HG03103 (cell line): ENCODE data around the gene RAPGEF4.
"Not testable (repeated sequence)": the region's sequence is repeated elsewhere in the genome, so short reads cannot be mapped to it uniquely, and the experiment has no call there.

Source experiments
- ATAC-seq: cut with Tn5 transposase; IDR thresholded peaks from one replicate; pipeline ENCODE4 v1.9.1; 2021; ENCODE audit warnings: low read depth; ENCODE audit not compliant: unreplicated experiment

RAPGEF4 gene

GRCh38 chr2:173079973-173080860 is 344.6 kb downstream of the RAPGEF4 start:
- no peak for ATAC-seq

- ATAC-seq = no peak
Observed at GRCh38 chr2:173086518-173087213, 351.0 kb downstream of the RAPGEF4 start.

DNA sequence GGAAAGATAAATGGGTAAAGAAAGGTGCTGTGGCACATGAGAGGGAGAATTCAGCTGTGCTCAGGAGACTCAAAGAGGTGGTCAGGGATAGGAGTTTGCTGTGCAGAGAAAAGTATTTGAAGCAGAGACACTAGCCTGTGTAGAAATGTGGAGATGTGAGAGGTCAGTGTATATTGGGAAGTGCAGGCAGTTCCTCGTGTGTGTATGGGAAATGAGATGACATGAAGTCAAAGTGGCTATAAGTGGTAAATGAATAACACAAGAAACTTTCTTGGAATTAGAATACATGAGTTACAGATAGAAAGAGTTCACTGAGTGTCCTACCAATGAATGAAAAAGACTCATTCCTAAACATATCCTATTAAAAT is 351.6 kb downstream of the RAPGEF4 start:
- ATAC-seq = no peak

DNA sequence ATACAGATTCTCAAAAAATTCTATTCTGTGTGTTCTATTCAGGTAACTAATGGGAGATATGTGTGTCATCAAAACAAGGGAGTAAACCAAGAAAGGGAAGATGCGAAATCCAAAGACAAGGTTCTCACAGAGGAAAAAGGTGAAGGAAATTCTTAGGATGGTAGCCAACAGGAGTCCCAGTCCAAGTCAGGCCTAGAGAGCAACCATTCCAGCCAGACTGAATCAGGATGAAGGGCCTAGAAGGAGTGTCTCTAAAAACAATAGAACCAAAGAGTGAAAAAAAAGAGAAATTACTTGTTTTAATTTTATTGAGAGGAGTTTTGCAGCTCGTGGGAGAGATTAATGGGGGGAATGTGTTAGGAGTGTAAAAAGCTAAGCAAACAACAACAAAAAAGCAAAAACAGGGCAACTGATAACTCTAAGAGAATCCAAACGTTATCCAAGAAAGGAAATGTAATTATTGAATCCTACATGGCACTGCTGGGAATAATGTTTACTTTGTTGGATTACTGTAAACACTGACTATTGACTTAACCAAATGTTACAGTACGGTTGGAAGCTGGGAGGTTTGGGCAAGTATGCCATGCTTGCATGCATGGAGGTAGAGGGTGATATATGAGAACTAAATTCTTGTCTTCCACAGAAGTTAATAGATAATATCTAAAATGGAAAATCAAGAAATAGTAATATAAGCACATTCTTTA is 352.3 kb downstream of the RAPGEF4 start:
- no peak for ATAC-seq

DNA sequence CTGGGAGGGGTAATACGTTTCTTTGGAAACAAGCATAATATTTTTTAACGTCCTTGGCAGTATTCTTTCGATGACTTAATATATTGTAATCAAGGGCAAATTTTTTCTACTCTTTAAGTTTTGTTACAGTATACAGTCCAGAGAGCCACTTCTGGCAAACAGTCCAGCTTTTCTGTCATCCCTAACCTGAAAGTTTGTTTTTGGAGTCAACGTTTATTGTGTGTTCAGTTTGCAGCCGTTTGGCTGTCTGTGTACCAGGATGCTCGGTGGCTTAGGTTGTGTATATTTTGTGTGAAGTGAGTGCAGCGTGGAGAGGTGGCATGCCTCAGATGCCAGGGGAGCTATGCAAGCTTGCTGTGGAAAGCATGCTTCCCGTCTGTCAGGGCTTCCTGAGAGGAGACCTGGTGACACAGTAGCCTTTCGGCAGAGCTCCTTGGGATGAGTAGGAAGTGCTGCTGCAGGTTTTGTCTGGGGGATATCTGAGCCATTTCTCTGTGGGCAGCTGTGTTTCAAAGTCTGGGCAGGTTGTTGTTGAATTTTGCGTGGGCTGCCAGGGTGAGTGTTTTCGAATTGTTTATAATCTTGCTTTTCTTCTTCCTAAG is 354.7 kb downstream of the RAPGEF4 start:
- no peak for ATAC-seq

DNA sequence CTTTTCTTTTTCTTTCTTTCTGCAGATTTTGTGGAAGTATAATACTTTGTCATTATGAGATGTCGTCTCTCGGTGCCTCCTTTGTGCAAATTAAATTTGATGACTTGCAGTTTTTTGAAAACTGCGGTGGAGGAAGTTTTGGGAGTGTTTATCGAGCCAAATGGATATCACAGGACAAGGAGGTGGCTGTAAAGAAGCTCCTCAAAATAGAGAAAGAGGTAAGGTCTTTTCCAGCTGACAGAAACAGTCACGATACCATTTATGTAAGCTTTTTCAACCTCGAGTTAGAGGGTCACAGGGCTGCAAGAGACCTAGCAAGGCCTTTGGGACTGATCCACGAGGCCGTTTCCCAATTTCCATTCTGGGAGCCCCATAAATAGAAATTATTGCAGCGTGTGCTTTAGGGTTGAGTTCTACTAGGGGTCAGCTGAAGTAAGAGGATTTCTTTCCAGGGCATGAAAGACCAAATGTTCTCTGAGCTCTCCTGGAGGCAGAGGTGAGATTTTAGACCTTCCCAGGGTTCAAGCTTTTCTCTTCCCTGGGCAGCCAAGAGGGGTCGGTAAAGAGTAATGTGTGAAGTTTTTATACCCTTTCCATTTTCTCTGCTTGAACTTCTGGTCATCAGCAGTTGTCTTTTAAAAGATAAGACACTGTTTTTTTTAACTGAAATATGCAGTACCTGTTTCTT is 355.5 kb downstream of the RAPGEF4 start:
- no peak for ATAC-seq

- no peak for ATAC-seq
Observed at GRCh38 chr2:173091910-173092309, 356.3 kb downstream of the RAPGEF4 start.

DNA sequence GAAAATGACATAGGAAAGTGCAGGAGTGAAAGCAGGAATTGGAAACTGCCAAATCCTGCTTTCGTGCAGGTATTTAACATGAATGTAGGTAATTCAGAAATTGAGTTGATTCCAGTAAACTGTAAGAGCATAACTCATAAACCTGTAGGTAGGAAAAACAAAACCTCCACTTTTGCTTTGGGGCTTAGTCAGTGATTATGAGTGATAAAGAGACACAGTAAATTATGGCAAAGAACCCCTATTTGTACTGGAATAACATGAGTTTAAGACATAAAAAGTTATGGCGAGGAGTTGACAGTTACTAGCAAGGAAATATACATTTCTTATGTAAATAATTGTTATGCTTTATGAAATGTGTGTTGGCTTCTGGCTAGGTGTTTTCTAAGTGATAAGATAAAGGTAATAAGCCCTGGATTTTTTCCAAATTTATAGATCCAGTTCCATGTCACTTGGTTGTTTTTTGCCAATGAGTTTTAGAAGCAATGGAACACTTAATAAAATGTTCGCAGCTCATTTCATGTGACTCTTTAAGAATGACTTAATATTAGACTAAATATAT is 357.3 kb downstream of the RAPGEF4 start:
- ATAC-seq = no peak

GRCh38 chr2:173093617-173094016 is 358.0 kb downstream of the RAPGEF4 start:
- ATAC-seq = not testable (repeated sequence)

- ATAC-seq = no peak
Observed at GRCh38 chr2:173094731-173095130, 359.1 kb downstream of the RAPGEF4 start.

DNA sequence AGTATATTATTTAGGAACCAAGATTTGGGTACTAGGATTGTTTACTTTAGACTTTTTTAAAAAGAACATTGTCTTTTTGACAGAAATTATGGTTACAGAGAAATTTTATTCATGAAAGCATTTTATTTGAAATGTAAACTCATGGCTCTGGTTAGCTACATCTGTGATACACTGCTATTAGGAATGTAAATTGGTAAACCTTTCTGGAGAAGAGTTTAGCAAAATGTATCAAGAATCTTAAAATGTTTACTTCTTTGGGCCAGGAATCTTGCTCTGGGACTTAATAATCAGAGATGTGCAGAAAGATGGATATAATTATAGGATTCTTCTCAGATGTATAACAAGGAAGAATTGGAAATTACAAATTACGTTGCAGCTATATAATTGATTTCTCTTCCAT is 359.7 kb downstream of the RAPGEF4 start:
- ATAC-seq = no peak

- ATAC-seq = no peak
Observed at GRCh38 chr2:173099271-173099670, 363.6 kb downstream of the RAPGEF4 start.

GRCh38 chr2:173099804-173100203 is 364.2 kb downstream of the RAPGEF4 start:
- no peak for ATAC-seq

DNA sequence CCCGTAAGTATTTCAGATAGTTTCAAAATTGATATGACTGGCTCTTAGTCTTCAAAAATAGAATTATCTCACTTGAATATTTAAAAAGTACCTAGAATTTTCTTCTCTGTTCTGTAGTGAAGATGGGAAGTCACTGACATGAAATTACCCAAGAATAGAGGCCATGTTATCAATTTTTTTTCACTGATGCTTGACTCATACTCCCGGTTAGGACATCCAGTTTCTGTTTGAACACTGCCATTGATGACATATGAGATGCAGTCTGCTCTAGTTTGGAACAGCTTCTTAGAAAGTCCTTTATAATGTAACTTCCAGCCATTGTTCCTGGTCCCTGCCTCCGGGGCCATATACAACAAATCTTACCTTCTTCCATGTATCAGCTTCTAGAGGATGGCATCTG is 366.0 kb downstream of the RAPGEF4 start:
- ATAC-seq = peak; percentile 56
